ENCODE data around the gene DNAAF8.

Gene DNAAF8

GRCh38 chr16:4695473-4696171, 38.7 kb upstream of the DNAAF8 start:
- DNase-seq: no peak

- no peak for DNase-seq
Observed at GRCh38 chr16:4696172-4696904, 38.0 kb upstream of the DNAAF8 start.

DNA sequence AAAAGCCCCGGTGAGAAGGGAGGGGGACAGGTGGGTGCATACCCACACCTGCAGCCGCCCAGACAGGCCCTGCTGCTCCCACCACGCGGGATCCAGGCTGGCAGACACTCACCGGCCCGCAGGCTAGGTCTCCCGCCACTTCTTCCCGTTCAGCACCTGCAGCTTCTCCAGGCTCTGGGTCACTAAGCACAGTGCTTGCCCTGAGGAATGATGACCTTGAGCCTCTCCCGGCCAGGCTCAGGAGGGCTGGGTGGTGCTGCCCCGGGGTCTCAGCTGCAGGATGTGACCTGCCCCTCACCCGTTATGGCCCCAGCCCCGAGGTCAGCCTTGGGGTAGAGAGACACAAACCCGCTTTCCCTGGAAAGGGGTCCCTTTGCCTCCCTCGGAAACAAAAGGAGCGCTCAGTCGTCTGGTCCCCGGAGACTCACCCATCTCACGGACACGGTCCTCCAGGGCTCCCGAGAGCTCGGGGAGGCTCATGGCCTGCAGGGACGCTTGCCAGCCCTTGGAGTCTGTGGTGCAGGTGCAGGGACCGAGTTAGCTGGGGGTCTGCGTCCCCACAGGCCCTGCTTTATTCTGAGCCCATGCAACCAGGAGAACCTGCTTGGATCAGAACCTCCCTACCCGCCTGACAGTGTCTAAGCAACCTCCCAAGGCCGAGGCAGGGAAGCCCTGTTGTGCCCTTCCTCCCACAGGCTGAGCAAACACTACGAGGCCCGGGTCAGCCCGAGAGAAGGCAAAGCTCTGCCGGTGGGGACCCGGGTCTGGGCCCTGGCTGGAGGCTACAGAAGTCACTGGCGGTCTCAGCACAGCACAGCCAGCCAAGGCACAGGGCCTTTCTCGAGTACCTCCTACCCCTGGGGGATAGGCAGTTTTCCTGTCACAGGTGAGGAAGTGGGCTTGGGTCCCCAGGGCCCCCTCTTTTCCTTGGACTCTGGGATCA, 37.2 kb upstream of the DNAAF8 start:
- no peak for DNase-seq

GRCh38 chr16:4697848-4698291, 36.5 kb upstream of the DNAAF8 start:
- no peak for DNase-seq

DNA sequence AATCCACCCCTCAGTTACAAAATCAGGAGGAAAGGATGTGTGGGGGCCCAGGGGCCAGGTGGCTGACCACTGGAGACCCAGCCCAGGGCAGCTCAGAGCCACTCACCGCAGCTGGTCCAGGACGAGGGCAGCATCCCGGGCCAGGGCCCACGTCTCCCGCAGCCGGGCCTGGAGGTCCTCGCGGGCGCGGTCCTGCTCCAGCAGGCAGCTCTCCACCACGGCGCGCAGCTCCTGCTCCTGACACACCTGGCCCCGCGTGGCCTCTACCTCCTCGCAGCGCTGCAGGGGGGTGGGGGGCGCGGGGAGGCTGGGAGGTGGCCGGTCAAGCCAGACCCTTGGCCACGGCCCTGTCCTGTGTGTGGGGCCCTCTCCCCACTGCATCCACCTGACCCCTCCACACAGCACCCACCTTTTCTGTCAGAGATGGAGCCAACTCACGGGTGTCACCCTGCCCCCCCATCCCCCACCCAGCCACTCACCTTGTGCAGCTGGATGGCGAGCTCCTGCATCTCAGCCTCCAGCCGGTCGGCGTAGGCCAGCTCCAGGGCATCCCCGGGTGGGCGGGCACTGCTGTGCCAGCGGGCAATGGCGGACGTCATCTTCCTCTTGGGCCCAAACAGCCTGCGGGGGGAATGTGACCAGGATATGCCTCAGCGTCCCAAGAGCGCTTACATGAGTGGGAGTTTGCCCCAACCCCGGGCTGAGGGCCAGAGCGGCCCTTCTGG, 35.9 kb upstream of the DNAAF8 start:
- no peak for DNase-seq

- no peak for DNase-seq
Observed at GRCh38 chr16:4699046-4699556, 35.2 kb upstream of the DNAAF8 start.

DNA sequence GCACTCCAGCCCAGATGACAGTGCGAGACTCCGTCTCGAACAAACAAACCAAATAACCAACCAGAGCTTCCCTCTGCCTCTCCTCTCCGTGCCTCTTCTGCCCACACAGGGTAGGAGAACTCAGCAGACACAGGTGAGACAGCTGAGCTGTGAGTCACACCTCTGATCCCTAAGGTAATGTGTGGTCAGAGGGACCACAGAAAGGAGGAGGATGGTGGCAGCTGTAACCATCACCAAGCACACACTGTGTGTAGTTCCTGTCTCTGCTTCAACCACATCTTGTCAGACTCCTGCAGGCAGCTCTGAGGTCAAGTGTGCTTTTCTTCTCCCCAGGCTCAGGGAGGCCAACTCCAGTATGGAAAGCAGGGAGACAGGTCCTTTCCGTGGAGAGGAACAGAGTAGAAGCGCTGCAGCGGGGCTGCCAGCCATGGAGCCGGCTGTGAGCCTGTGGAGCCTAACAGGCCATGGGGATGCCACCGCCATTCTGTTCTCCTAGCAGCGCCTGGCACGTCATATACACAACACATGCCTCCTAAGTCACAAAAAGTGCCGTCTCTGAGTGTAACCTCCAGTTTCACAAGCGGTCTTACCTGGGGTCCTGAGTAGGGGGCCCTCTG, 33.8 kb upstream of the DNAAF8 start:
- no peak for DNase-seq

- no peak for DNase-seq
Observed at GRCh38 chr16:4700997-4701743, 33.2 kb upstream of the DNAAF8 start.

DNA sequence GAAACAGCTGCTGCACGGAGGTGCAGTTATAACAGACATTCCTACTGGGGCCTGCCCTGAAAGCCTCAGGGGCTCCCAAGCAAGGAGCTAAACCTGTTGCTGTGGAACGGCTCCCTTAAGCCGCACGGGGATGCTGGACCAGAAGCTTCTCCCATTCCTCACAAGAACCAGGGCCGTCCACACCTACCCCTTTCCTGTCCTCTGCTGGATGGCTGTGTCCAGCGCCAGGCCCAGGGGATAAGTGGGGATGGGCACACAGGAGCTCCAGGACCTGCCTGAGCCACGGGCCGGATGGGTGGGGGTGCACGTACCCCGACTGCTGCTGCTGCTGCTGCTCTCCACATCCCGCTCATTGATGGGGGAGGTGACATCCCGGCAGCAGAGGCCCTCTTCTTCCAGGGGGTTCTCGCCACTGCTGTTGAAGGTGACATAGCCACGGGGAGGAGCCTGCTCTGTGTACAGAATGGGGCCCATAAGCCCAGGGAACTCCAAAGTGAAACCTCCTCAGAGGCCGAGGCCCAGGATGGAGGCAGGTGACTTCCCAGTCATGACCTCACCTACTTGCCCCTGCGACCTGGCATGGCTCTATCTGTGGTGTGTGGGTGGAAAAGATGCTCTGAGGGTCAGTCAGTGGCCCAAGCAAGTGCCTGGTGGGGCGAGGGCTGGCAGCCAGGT, 32.4 kb upstream of the DNAAF8 start:
- no peak for DNase-seq

DNA sequence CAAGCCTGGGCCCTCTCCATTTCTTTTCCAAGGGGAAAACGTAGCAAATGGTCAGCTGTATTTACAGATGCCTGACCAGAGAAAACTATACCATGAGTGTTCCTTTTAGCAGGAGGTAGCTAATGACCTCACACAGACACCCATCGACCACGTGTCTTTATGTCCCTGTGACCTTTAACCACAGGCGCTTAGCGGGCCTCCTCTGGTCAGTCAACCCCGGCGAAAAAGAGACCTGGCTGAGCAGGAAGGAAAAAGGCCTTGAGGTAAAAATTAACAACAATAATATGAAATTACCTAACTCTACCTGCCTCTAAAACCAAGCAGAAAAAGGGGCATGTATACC, 31.9 kb upstream of the DNAAF8 start:
- no peak for DNase-seq

GRCh38 chr16:4703906-4704305, 30.4 kb upstream of the DNAAF8 start:
- DNase-seq: no peak

DNA sequence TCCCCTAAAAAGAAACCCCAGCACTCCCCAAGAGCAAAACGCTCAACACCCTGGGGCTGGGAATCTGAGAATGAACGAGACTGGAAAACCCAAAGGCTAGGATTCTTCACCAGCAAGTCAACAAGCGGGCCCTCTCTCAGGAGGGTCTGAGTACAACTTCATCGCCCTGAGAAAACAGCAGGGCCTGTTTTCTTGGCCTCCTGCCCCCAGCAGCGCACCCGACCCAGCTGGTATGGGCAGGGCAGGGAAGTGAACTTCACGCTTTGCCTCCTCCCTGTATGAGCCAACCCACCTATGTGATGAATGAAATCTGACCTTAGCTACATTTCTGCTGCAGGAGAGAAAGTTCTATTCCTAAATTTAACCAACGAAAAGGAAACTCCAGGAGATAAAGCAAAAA, 29.8 kb upstream of the DNAAF8 start:
- no peak for DNase-seq

DNA sequence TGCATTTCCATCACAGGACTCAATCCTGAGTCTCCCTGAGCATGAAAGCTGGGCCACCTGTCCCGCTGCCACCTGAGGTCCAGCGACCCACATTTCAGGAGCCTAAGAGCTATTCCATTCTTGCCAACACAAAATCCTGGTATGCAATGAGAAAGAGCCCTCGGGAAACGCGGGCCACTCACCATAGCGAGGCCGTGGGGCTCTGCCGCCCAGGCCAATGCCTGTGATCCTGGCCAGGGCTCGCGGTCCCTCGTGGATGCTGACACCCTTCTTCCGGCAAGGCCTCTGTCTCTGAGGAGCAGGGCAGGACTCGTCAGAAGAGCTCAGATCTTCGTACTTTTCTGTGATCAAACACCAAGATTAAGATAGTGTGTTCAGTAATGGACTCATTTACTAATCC, 29.4 kb upstream of the DNAAF8 start:
- no peak for DNase-seq

GRCh38 chr16:4706871-4707270, 27.5 kb upstream of the DNAAF8 start:
- DNase-seq: no peak

- DNase-seq: no peak
Observed at GRCh38 chr16:4709481-4709880, 24.9 kb upstream of the DNAAF8 start.

DNA sequence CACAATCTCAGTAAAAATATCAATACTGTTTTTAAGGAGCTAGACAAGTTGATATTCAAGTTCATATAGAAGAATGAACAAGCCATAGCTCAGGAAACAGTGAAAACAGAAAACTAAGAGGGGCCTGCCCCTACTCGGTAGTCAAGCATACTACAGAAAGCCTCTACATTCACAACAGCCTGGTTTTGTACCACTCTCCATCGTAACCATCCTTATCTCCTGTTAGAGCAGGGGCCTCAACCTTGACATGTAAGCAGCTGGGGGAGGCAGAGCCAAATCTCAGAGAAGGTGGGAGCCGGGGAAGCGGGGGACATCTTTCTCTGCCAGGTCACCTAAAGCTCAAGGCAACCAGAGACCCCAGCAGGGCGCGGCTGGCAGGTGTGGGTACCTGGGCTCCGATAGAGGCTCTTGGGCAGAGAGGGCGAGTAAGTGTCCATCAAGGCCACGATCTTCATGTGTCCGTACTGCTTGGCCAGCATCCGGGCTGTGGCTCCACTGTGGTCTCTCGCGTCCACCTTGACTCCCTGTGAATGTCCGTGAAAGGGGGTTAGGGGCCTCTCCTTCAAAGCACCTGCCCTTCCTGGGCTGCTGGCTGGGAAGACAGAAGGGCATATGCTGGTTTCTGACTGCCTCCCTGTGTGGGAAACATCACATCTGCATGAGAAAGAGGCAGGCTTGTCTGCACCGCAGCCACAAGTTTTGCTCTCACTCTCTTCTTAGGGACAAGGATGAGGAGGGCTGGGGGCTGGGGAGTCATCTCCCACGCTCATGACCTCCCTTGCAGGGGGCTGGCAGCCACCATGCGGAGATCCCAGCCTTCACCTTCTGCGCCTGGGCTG, 20.5 kb upstream of the DNAAF8 start:
- DNase-seq: no peak

- no peak for DNase-seq
Observed at GRCh38 chr16:4714996-4715395, 19.3 kb upstream of the DNAAF8 start.

- no peak for DNase-seq
Observed at GRCh38 chr16:4718466-4718865, 15.9 kb upstream of the DNAAF8 start.

- DNase-seq: no peak
Observed at GRCh38 chr16:4723071-4723767, 11.1 kb upstream of the DNAAF8 start.

All from RPMI8226 (cell line).